Lower lobe of right lung (tissue), 2 donors: ENCODE results near the gene CLDN7. TPM values are rescaled to one million over a fixed set of nuclear protein-coding genes. Genes with fewer than 3 reads are reported as not detected.

Experiments used
- ATAC-seq, 2 donors: fragments of 200-7000 bp; cut with Tn5 transposase; one replicate each; pipeline ENCODE4 v1.9.1; 2020 to 2022; ENCODE audit warnings: mild to moderate bottlenecking in 2 of 2, moderate library complexity in 2 of 2
- DNase-seq: peaks from one replicate; pipeline ENCODE4 v3.0.0-alpha.2; 2020
- H3K27ac ChIP-seq: fragments of 200-600 bp; one replicate; pipeline ENCODE4 v1.8.0; 2022
- H3K27me3 ChIP-seq: fragments of 200-600 bp; one replicate; pipeline ENCODE4 v1.8.0; 2022; ENCODE audit warnings: low read depth
- H3K36me3 ChIP-seq: fragments of 200-600 bp; one replicate; pipeline ENCODE4 v1.8.0; 2022; ENCODE audit warnings: mild to moderate bottlenecking
- H3K4me1 ChIP-seq: fragments of 200-600 bp; one replicate; pipeline ENCODE4 v1.8.0; 2022
- H3K4me3 ChIP-seq: fragments of 200-600 bp; one replicate; pipeline ENCODE4 v1.8.0; 2022; ENCODE audit warnings: mild to moderate bottlenecking
- H3K9me3 ChIP-seq: fragments of 200-600 bp; one replicate; pipeline ENCODE4 v1.8.0; 2022
- CTCF ChIP-seq: fragments of 200-600 bp; IDR thresholded peaks from one replicate; pipeline ENCODE4 v1.8.0; 2022; ENCODE audit warnings: antibody characterized with exemption, mild to moderate bottlenecking
- intact Hi-C: fragments of 100-400 bp; cut with DNase I; formaldehyde crosslinking; loops from one replicate; pipeline ENCODE4 v1.11.0; 2022
- total RNA-seq: library from RNA; stranded (reverse); fragmentation: NEBNext Ultra II Directional; extraction: Animal tissue kit (Norgen Biotek cat#: 25700); gene quantifications from one replicate; pipeline ENCODE4 v1.2.1, GENCODE V29; 2021
- donor health status: DM: no; HTN: yes; CAD: no; lungs with severe emphysema.

CLDN7 gene
- total RNA-seq, 1 donor from 2014 or later = 98.7 TPM

- no peak for DNase-seq
- intact Hi-C loops = no loop called here
- Histone ChIP-seq H3K9me3 (no peaks in the 10 kb centered on the region), H3K27me3 (peaks cover 56% of the 10 kb centered on the region), H3K27ac (no peak overlapping the region), H3K4me1 (peaks cover 29% of the 10 kb centered on the region), H3K36me3 (no peaks in the 10 kb centered on the region), H3K4me3 (no peak overlapping the region)
- ATAC-seq = no peak
- no peak for TF ChIP-seq CTCF
Measured at GRCh38 chr17:7292194-7292593, 29.9 kb upstream of the CLDN7 start.

DNA sequence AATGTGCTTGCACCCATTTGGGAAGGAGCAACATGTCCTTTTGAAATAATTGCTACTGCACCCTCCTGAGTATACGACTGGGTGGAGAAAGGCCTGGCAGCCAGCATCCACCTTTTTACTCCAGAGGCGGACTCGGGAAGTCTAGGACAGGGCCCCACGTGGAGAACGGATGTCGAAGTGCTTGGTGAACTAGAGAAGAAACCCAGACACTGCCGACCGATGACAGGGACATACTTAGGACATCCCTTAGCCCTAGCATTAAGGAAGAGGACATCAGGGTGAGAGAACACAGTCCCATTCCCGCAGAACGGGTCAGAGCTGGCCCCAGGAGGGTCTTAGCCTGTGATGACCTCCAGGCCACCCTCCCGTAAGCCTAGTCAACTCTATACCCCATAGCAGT, 28.4 kb upstream of the CLDN7 start:
- Histone ChIP-seq H3K4me1 (peaks cover 15% of the 10 kb centered on the region), H3K27me3 (peaks cover 50% of the 10 kb centered on the region), H3K4me3 (no peak overlapping the region), H3K27ac (no peak overlapping the region), H3K36me3 (no peaks in the 10 kb centered on the region), H3K9me3 (no peaks in the 10 kb centered on the region)
- ATAC-seq = no peak
- DNase-seq = no peak
- no peak for TF ChIP-seq CTCF
- intact Hi-C loops = no loop called here

GRCh38 chr17:7290166-7290565, 27.9 kb upstream of the CLDN7 start:
- Histone ChIP-seq H3K36me3 (no peaks in the 10 kb centered on the region), H3K4me3 (no peak overlapping the region), H3K27ac (no peak overlapping the region), H3K27me3 (peaks cover 45% of the 10 kb centered on the region), H3K4me1 (peaks cover 12% of the 10 kb centered on the region), H3K9me3 (no peaks in the 10 kb centered on the region)
- no peak for DNase-seq
- intact Hi-C loops = no loop called here
- no peak for TF ChIP-seq CTCF
- no peak for ATAC-seq

DNA sequence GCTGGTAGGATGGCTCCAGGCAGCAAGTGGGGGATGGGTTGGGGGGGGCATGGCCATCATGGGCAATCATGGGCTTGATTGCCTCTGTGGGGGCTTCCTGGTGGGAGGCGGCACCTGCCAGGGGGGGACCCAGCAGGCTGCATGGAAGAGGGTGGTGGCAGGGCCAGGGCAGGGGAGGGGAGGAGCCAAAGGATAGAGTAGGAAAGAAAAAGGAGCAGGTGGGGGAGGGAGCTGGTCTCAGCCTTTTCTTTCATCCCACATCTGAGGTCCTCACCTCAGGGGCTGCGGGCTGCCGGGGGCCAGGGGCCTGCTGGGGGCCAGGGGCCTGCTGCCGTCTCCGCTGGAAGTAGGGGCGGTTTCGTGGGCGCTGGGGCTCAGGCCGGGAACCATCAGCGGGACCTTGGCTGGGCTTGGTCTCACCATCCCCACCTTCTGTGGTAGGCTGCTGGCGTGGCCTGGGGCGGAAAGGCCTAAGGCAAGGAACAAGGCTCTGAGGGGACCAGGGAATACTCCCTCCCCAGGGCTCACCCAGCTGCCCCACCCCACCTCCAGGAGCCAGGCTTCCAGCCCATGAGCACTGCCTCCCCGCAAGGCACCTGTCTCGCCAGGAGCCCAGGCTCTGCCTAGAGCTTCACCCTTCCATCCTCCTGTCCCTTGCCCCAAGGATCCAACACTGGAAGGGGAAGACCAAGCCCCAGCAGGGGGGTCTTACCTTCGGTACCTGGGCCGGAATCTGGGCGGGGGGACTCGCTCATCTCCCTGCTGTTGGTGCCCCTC, 27.2 kb upstream of the CLDN7 start:
- no peak overlapping the region for H3K27ac ChIP-seq
- DNase-seq (no peak), ATAC-seq (no peak)
- H3K27me3 ChIP-seq = peaks cover 38% of the 10 kb centered on the region
- no peaks in the 10 kb centered on the region for H3K36me3 ChIP-seq
- no peaks in the 10 kb centered on the region for H3K9me3 ChIP-seq
- H3K4me3 ChIP-seq = no peak overlapping the region
- TF ChIP-seq CTCF = no peak
- intact Hi-C loops = no loop called here
- H3K4me1 ChIP-seq = peaks cover 5% of the 10 kb centered on the region

- Histone ChIP-seq H3K4me3 (no peak overlapping the region), H3K36me3 (no peaks in the 10 kb centered on the region), H3K27me3 (peaks cover 19% of the 10 kb centered on the region), H3K27ac (no peak overlapping the region), H3K4me1 (peaks cover 21% of the 10 kb centered on the region), H3K9me3 (no peaks in the 10 kb centered on the region)
- no peak for TF ChIP-seq CTCF
- ATAC-seq = no peak
- DNase-seq = no peak
- intact Hi-C loops = no loop called here
Measured at GRCh38 chr17:7285679-7286078, 23.4 kb upstream of the CLDN7 start.
